ENCODE measurements around the gene FTHL17. TPM values are rescaled to one million over a fixed set of nuclear protein-coding genes. Genes with fewer than 3 reads are reported as not detected.
A peak's percentile ranks its signal among the peaks of the same experiment; 100 is the strongest.

FTHL17 gene
- total and polyA plus RNA-seq, 5 donors from 2014 or later, result not detected

DNA sequence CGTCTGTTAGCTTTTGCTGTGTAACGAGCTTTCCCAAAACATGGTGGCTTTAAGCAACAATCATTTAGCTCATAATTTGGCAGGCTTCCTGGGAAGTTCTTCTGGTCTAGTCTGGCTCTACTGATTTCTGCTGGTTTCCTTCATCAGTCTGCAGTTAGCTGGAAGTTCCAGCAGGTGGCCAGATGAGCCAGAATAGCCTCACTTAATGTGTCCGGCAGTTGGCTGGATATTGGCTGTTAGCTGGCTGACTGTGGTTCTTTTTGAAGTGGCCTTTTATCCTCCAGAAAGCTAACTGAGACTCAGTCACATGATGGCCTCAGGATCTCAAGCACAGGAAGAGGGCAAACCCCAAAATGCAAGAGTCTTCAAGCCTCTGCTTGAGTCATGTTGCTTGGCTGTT lies 34.9 kb downstream of the FTHL17 start:
- Histone ChIP-seq H3K4me1 (ENCODE audit: control insufficient read depth, insufficient read depth, low read length, poor library complexity, severe bottlenecking) (no peaks in the 10 kb centered on the region), H3K27ac (ENCODE audit: insufficient read depth, low read length, poor library complexity, severe bottlenecking) (no peak overlapping the region), H3K4me3 (ENCODE audit: low read depth, low read length) (no peak overlapping the region), H3K9me3 (ENCODE audit: control insufficient read depth in 2 of 2, low read length in 2 of 2) (no peaks in the 10 kb centered on the region), H3K27me3 (ENCODE audit: control insufficient read depth, insufficient read depth, low read length) (no peaks in the 10 kb centered on the region), H3K36me3 (ENCODE audit: control insufficient read depth, insufficient read depth, low read length) (no peaks in the 10 kb centered on the region)
- no peaks in the 10 kb centered on the region for H3K36me3 Mint-ChIP-seq
- ATAC-seq (ENCODE audit: low read depth in 2 of 2) (no peak), DNase-seq (peak in 1 of 3 donors; percentile 12)
- no peaks in the 10 kb centered on the region for H3K4me1 Mint-ChIP-seq
- no peak overlapping the region for H3K4me3 Mint-ChIP-seq
- no peaks in the 10 kb centered on the region for H3K27me3 Mint-ChIP-seq
- H3K9me3 Mint-ChIP-seq, result no peaks in the 10 kb centered on the region
- H3K27ac Mint-ChIP-seq, result no peak overlapping the region

DNA sequence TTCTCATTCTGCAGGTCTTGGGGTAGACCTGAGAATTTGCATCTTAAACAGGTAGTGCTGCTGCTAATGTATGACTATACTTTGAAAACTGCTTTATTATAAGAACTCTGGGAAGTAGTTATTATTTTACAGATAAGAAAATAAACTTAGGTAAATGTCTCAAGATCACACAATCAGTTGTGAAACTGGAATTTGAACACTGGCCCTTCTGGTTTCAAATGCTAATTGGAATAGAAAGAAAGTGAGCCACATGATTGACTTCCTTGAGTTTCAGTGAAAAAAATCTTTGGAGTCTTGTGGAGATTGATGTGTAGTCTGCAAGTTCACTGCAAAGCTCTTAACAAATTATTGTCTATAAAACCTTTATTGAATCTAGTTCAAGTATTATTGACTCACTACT lies 44.5 kb downstream of the FTHL17 start:
- H3K4me3 ChIP-seq (ENCODE audit: low read depth, low read length), result no peak overlapping the region
- H3K9me3 ChIP-seq (ENCODE audit: control insufficient read depth in 2 of 2, low read length in 2 of 2), result no peaks in the 10 kb centered on the region
- H3K4me1 ChIP-seq (ENCODE audit: control insufficient read depth, insufficient read depth, low read length, poor library complexity, severe bottlenecking), result no peaks in the 10 kb centered on the region
- Mint-ChIP-seq H3K27ac (no peak overlapping the region), H3K36me3 (no peaks in the 10 kb centered on the region), H3K27me3 (peaks cover 4% of the 10 kb centered on the region), H3K4me1 (no peaks in the 10 kb centered on the region), H3K4me3 (no peak overlapping the region), H3K9me3 (peaks cover 0 to 2% (median 0%) of the 10 kb centered on the region in 7 donors)
- no peaks in the 10 kb centered on the region for H3K36me3 ChIP-seq (ENCODE audit: control insufficient read depth, insufficient read depth, low read length)
- H3K27ac ChIP-seq (ENCODE audit: insufficient read depth, low read length, poor library complexity, severe bottlenecking), result no peak overlapping the region
- peaks cover 2% of the 10 kb centered on the region for H3K27me3 ChIP-seq (ENCODE audit: control insufficient read depth, insufficient read depth, low read length)
- no peak for ATAC-seq (ENCODE audit: low read depth in 2 of 2)
- DNase-seq, result no peak

DNA sequence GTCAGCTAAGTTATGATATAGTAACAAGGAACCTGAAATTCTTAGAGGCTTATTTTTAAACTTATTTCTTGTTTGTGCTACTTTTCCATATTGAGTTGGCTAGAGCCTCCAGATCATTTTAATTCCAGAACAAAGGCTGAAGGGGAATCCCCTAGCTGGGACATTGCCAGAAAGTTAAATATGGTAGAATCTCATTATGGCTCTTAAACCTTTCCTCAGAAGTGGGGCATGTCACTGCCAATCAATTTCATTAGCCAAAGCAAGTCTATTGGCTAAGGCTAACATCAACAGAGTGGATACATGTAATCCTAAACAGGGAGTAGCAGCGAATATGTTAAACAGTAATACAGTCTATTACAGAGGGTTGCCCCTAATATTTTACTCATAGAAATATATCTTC lies 47.0 kb downstream of the FTHL17 start:
- DNase-seq (no peak), ATAC-seq (ENCODE audit: low read depth in 2 of 2) (no peak)
- no peaks in the 10 kb centered on the region for H3K9me3 ChIP-seq (ENCODE audit: control insufficient read depth in 2 of 2, low read length in 2 of 2)
- H3K36me3 ChIP-seq (ENCODE audit: control insufficient read depth, insufficient read depth, low read length), result no peaks in the 10 kb centered on the region
- H3K27ac ChIP-seq (ENCODE audit: insufficient read depth, low read length, poor library complexity, severe bottlenecking), result no peak overlapping the region
- H3K4me3 ChIP-seq (ENCODE audit: low read depth, low read length), result no peak overlapping the region
- peaks cover 2% of the 10 kb centered on the region for H3K27me3 ChIP-seq (ENCODE audit: control insufficient read depth, insufficient read depth, low read length)
- no peak overlapping the region for H3K27ac Mint-ChIP-seq
- H3K9me3 Mint-ChIP-seq, result peaks cover 0 to 4% (median 0%) of the 10 kb centered on the region in 7 donors
- H3K27me3 Mint-ChIP-seq, result peaks cover 4% of the 10 kb centered on the region
- no peaks in the 10 kb centered on the region for H3K4me1 Mint-ChIP-seq
- H3K36me3 Mint-ChIP-seq, result no peaks in the 10 kb centered on the region
- H3K4me3 Mint-ChIP-seq, result peak overlapping the region in 1 of 4 donors; percentile 47
- no peaks in the 10 kb centered on the region for H3K4me1 ChIP-seq (ENCODE audit: control insufficient read depth, insufficient read depth, low read length, poor library complexity, severe bottlenecking)

- no peaks in the 10 kb centered on the region for H3K36me3 ChIP-seq (ENCODE audit: control insufficient read depth, insufficient read depth, low read length)
- H3K9me3 ChIP-seq (ENCODE audit: control insufficient read depth in 2 of 2, low read length in 2 of 2), result no peaks in the 10 kb centered on the region
- H3K27me3 ChIP-seq (ENCODE audit: control insufficient read depth, insufficient read depth, low read length), result no peaks in the 10 kb centered on the region
- H3K4me1 Mint-ChIP-seq, result no peaks in the 10 kb centered on the region
- H3K9me3 Mint-ChIP-seq, result peaks cover 0 to 7% (median 2%) of the 10 kb centered on the region in 7 donors
- no peaks in the 10 kb centered on the region for H3K36me3 Mint-ChIP-seq
- DNase-seq (no peak), ATAC-seq (ENCODE audit: low read depth in 2 of 2) (no peak)
- H3K4me3 Mint-ChIP-seq, result no peak overlapping the region
- H3K27me3 Mint-ChIP-seq, result peaks cover 9% of the 10 kb centered on the region
- no peak overlapping the region for H3K27ac ChIP-seq (ENCODE audit: insufficient read depth, low read length, poor library complexity, severe bottlenecking)
- no peak overlapping the region for H3K27ac Mint-ChIP-seq
- H3K4me1 ChIP-seq (ENCODE audit: control insufficient read depth, insufficient read depth, low read length, poor library complexity, severe bottlenecking), result no peaks in the 10 kb centered on the region
- H3K4me3 ChIP-seq (ENCODE audit: low read depth, low read length), result no peak overlapping the region
Measured at GRCh38 chrX:31021537-31021936, 50.3 kb downstream of the FTHL17 start.

Other genes starting within 250 kb of the FTHL17 start
- gene TAB3, start 182.8 kb downstream of the FTHL17 start, total RNA-seq, result 33.5 TPM
- 1 to 10 TPM; 3.4 to 7.2 (median 6.2) TPM for gene TAB3, start 182.8 kb downstream of the FTHL17 start, polyA plus RNA-seq